ENCODE data around the gene CRADD. TPM values are rescaled to one million over a fixed set of nuclear protein-coding genes. Genes with fewer than 3 reads are reported as not detected.

Gene CRADD
- total RNA-seq, 1 donor, result 12.9 TPM

GRCh38 chr12:93841671-93842070 lies 164.5 kb downstream of the CRADD start:
- DNase-seq (ENCODE audit: low read depth), result no peak
- TF ChIP-seq CTCF (IDR thresholded peaks at IDR 0.05; ENCODE audit: insufficient read depth, low read length), result no peak
- H3K4me3 ChIP-seq (ENCODE audit: low read depth, low read length), result no peak overlapping the region

GRCh38 chr12:93844164-93844784 lies 167.1 kb downstream of the CRADD start:
- no peak overlapping the region for H3K4me3 ChIP-seq (ENCODE audit: low read depth, low read length)
- DNase-seq (ENCODE audit: low read depth), result no peak
- no peak for TF ChIP-seq CTCF (IDR thresholded peaks at IDR 0.05; ENCODE audit: insufficient read depth, low read length)

GRCh38 chr12:93846936-93847516 lies 169.9 kb downstream of the CRADD start:
- DNase-seq (ENCODE audit: low read depth), result no peak
- no peak overlapping the region for H3K4me3 ChIP-seq (ENCODE audit: low read depth, low read length)
- no peak for TF ChIP-seq CTCF (IDR thresholded peaks at IDR 0.05; ENCODE audit: insufficient read depth, low read length)

- TF ChIP-seq CTCF (IDR thresholded peaks at IDR 0.05; ENCODE audit: insufficient read depth, low read length), result no peak
- no peak for DNase-seq (ENCODE audit: low read depth)
- H3K4me3 ChIP-seq (ENCODE audit: low read depth, low read length), result no peak overlapping the region
These were observed 170.6 kb downstream of the CRADD start for GRCh38 chr12:93847517-93848474.

- no peak for DNase-seq (ENCODE audit: low read depth)
- no peak for TF ChIP-seq CTCF (IDR thresholded peaks at IDR 0.05; ENCODE audit: insufficient read depth, low read length)
These were observed 171.4 kb downstream of the CRADD start for GRCh38 chr12:93848523-93849101.

GRCh38 chr12:93849946-93850345 lies 172.8 kb downstream of the CRADD start:
- DNase-seq (ENCODE audit: low read depth), result no peak
- TF ChIP-seq CTCF (IDR thresholded peaks at IDR 0.05; ENCODE audit: insufficient read depth, low read length), result no peak
- no peak overlapping the region for H3K4me3 ChIP-seq (ENCODE audit: low read depth, low read length)

More at GRCh38 chr12:93848523-93849101, 171.4 kb downstream of the CRADD start:
- H3K4me3 ChIP-seq (ENCODE audit: low read depth, low read length), result no peak overlapping the region

Measured in fibroblast of the aortic adventitia (primary cell).